SU-DHL-6 (cell line): ENCODE data around the gene DEPDC5.

Experiments
- H2AFZ ChIP-seq: fragments of 200-600 bp; sonication (generic); 2 replicates; pipeline ENCODE4 v1.6.1; 2014; ENCODE audit warnings: low read depth, mild to moderate bottlenecking, moderate library complexity, mixed read lengths, antibody characterized with exemption, low read length; ENCODE audit not compliant: severe bottlenecking
- H3F3A ChIP-seq: fragments of 200-600 bp; shearing (Covaris generic); 2 replicates; pipeline ENCODE4 v1.6.0; 2016; ENCODE audit warnings: antibody characterized with exemption, mild to moderate bottlenecking; ENCODE audit not compliant: insufficient read depth
- H3K27ac ChIP-seq: fragments of 200-600 bp; sonication (generic); 2 replicates; pipeline ENCODE4 v1.5.1; 2016; ENCODE audit warnings: low read depth, mild to moderate bottlenecking, low read length, moderate library complexity, mixed read lengths
- H3K27me3 ChIP-seq: fragments of 200-600 bp; sonication (generic), shearing (Covaris generic); 2 replicates; pipeline ENCODE4 v1.6.0; 2014; ENCODE audit warnings: mild to moderate bottlenecking, low read length
- H3K36me3 ChIP-seq: fragments of 200-600 bp; sonication (generic); 2 replicates; pipeline ENCODE4 v1.6.1; 2014; ENCODE audit warnings: mild to moderate bottlenecking, low read length, mixed read lengths
- H3K4me2 ChIP-seq: fragments of 300-600, 200-600 bp; shearing (Covaris generic), sonication (generic); 2 replicates; pipeline ENCODE4 v1.6.0; 2014; ENCODE audit warnings: low read length, low read depth, mild to moderate bottlenecking; ENCODE audit not compliant: poor library complexity, severe bottlenecking
- H3K4me3 ChIP-seq: fragments of 200-600 bp; sonication (generic); 2 replicates; pipeline ENCODE4 v1.5.1; 2014; ENCODE audit warnings: antibody characterized with exemption, low read length, mild to moderate bottlenecking, mixed read lengths; ENCODE audit not compliant: insufficient read depth, poor library complexity, severe bottlenecking
- H3K79me2 ChIP-seq: fragments of 200-600 bp; sonication (generic); 2 replicates; pipeline ENCODE4 v1.6.1; 2014; ENCODE audit warnings: mild to moderate bottlenecking, low read length, moderate library complexity; ENCODE audit not compliant: insufficient read depth
- H3K9ac ChIP-seq: fragments of 200-600 bp; sonication (generic); 2 replicates; pipeline ENCODE4 v1.7.0; 2014; ENCODE audit warnings: mild to moderate bottlenecking, low read length
- H3K9me2 ChIP-seq: fragments of 200-600 bp; sonication (generic); replicated peaks from 2 replicates; pipeline ENCODE4 v1.6.1; 2014; ENCODE audit warnings: low read length; ENCODE audit not compliant: insufficient read depth
- H3K9me3 ChIP-seq: fragments of 200-600 bp; sonication (generic); 2 replicates; pipeline ENCODE4 v1.6.1; 2014; ENCODE audit warnings: low read length, mixed read lengths; ENCODE audit not compliant: insufficient read depth
- H4K20me1 ChIP-seq: fragments of 200-600 bp; sonication (generic); 2 replicates; pipeline ENCODE4 v1.6.1; 2014; ENCODE audit warnings: low read depth, mild to moderate bottlenecking, antibody characterized with exemption, low read length, moderate library complexity, mixed read lengths
- CTCF ChIP-seq: fragments of 200-600 bp; sonication (generic); IDR thresholded peaks from one replicate; pipeline ENCODE4 v1.5.1; 2017; ENCODE audit warnings: antibody characterized with exemption, mild to moderate bottlenecking, low read length, moderate library complexity; ENCODE audit not compliant: insufficient read depth, poor library complexity, severe bottlenecking
- EZH2phosphoT487 ChIP-seq: fragments of 200-600 bp; sonication (generic), shearing (Covaris generic); conservative IDR thresholded peaks from 2 replicates; pipeline ENCODE4 v1.6.1; 2018; ENCODE audit warnings: mild to moderate bottlenecking, antibody characterized with exemption, low read length, moderate library complexity, mixed read lengths

Gene DEPDC5

GRCh38 chr22:31948002-31948401 is 194.2 kb downstream of the DEPDC5 start:
- no peak overlapping the region for H3K4me3 ChIP-seq
- TF ChIP-seq CTCF (no peak), EZH2phosphoT487 (no peak)
- H3K27me3 ChIP-seq, result no peaks in the 10 kb centered on the region
- peaks cover 22% of the 10 kb centered on the region for H3F3A ChIP-seq
- no peak overlapping the region for H3K4me2 ChIP-seq
- H3K9ac ChIP-seq, result no peak overlapping the region
- no peak overlapping the region for H2AFZ ChIP-seq
- H3K27ac ChIP-seq, result no peak overlapping the region
- peaks cover 80% of the 10 kb centered on the region for H3K79me2 ChIP-seq
- peaks cover 26% of the 10 kb centered on the region for H3K36me3 ChIP-seq
- H4K20me1 ChIP-seq, result peaks cover 24% of the 10 kb centered on the region; the same call in 1 of the 2 replicates
- no peaks in the 10 kb centered on the region for H3K9me3 ChIP-seq
- no peaks in the 10 kb centered on the region for H3K9me2 ChIP-seq

GRCh38 chr22:31950226-31950625 is 196.4 kb downstream of the DEPDC5 start:
- H3F3A ChIP-seq, result peaks cover 20% of the 10 kb centered on the region

DNA sequence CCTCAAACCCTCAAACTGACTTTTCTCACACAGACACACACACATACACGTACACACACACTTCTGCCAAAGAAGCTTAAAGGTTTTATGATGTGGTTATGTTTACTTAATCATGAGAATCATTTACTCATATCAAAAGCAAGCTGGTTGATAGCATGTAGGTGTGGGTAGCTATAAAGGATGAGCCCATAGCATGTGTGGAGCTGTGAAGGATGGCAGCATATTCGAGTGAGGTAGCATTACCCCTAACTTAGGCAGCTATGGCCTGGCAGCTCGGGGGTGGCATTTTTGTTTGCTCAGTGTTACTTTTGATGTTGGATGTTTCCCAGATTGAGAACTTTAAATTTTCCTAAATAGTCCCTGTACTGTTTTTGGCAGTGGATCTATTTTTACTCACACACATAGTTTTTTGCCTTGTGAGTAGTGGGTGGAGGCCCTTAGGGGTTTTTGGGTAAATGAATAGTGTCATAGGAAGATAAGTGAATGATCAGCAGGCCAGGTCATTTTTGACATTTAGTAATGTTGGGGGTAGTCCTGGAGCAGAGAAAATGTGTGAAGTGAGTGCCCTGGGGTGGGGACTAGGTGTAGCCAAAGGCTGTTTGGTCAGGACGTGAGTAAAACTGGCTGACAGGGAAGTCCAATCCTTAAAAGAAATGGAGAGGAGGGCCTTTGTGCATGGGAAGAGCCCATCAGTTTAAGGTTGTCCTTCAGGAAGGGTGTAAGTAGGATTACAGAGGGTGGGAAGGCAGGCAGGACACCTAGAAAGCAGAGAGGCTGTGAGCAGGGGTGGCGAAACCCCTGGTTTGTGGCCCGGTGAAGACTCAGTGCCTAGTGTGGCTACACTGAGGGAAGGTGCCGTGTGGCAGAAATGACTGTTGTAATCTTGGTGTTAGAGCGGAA is 197.6 kb downstream of the DEPDC5 start:
- Histone ChIP-seq H3K79me2 (peaks cover 93% of the 10 kb centered on the region), H3K27me3 (no peaks in the 10 kb centered on the region), H2AFZ (no peak overlapping the region), H3K27ac (no peak overlapping the region), H3K4me2 (no peak overlapping the region), H3K4me3 (no peak overlapping the region), H3K9me3 (no peaks in the 10 kb centered on the region), H4K20me1 (peaks cover 46% of the 10 kb centered on the region), H3K36me3 (peaks cover 36% of the 10 kb centered on the region), H3F3A (peaks cover 12% of the 10 kb centered on the region), H3K9ac (no peak overlapping the region), H3K9me2 (no peaks in the 10 kb centered on the region)
- TF ChIP-seq CTCF (no peak), EZH2phosphoT487 (no peak)

More at GRCh38 chr22:31950226-31950625, 196.4 kb downstream of the DEPDC5 start:
- Histone ChIP-seq H3K9me2 (no peaks in the 10 kb centered on the region), H3K9ac (no peak overlapping the region), H3K79me2 (peaks cover 97% of the 10 kb centered on the region), H3K27me3 (no peaks in the 10 kb centered on the region), H3K36me3 (peaks cover 29% of the 10 kb centered on the region), H3K9me3 (no peaks in the 10 kb centered on the region), H3K4me3 (no peak overlapping the region), H2AFZ (no peak overlapping the region), H3K27ac (no peak overlapping the region), H3K4me2 (no peak overlapping the region), H4K20me1 (peaks cover 38% of the 10 kb centered on the region)
- TF ChIP-seq EZH2phosphoT487 (no peak), CTCF (no peak)
